Measurements from ENCODE around the gene HIBCH.
"Not testable (repeated sequence)": the region's sequence is repeated elsewhere in the genome, so short reads cannot be mapped to it uniquely, and the experiment has no call there.

The HIBCH gene

DNA sequence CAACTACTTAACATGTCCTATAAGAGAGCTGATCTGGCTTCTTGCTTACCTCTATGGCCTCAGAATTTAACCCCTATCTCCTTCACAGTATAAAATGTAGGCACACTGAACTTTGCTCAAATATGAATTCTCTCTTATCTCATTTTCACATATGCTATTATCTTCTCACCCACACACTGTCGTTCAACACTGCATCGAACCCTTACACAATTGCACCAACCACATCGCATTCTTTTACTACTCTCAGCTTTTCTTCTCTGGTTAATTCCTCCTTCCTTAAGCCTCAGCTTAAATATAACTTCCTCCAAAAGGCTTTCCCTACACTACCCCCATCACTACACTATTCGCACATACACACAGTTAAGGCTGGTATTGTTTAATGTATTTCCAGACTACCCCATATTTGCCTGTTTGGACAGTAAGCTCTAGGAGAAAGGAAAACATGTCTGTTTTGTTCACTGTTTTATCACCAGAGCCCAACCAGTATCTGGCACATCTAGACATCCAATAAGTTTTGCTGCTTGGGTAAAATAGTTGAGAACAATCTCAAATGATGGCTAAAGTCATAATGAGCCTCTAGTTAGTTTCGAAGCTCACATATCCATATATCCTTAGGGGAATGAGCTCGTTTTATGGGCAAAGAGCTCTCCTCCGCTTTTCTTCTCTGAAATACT lies 47.7 kb downstream of the HIBCH start:
- Histone ChIP-seq H2AFZ (ENCODE audit: low read length) (no peak overlapping the region), H3K9me3 (replicated peaks in 1 of 2; ENCODE audit: control insufficient read depth in 2 of 2, insufficient read depth in 1 of 2, low read depth in 1 of 2, low read length in 2 of 2) (no peaks in the 10 kb centered on the region), H2BK15ac (ENCODE audit: low read length) (no peak overlapping the region), H3K4me3 (ENCODE audit: low read length in 2 of 2) (no peak overlapping the region), H3K27me3 (ENCODE audit: control insufficient read depth in 3 of 3, insufficient read depth in 3 of 3, low read depth in 1 of 3, low read length in 3 of 3) (no peaks in the 10 kb centered on the region), H2AK5ac (ENCODE audit: low read depth, low read length) (no peak overlapping the region), H2BK12ac (ENCODE audit: low read length) (no peak overlapping the region), H3K14ac (ENCODE audit: low read length) (no peak overlapping the region), H4K8ac (ENCODE audit: low read depth, low read length) (no peak overlapping the region), H3K23ac (ENCODE audit: low read depth, low read length, poor library complexity) (no peak overlapping the region), H3K27ac (replicated peaks; ENCODE audit: low read length) (no peak overlapping the region), H3K4ac (ENCODE audit: low read length) (no peak overlapping the region), H2BK120ac (ENCODE audit: low read depth, low read length) (no peak overlapping the region), H4K91ac (ENCODE audit: low read depth, low read length, poor library complexity) (no peak overlapping the region), H3K9ac (ENCODE audit: low read depth, low read length, poor library complexity) (no peak overlapping the region), H3K36me3 (replicated peaks in 1 of 2; ENCODE audit: control insufficient read depth in 2 of 2, insufficient read depth in 2 of 2, low read length in 2 of 2) (peaks cover 0 to 10% of the 10 kb centered on the region in 2 donors), H3K79me1 (ENCODE audit: low read depth, low read length) (no peaks in the 10 kb centered on the region), H3K4me2 (ENCODE audit: insufficient read depth, low read length, poor library complexity, severe bottlenecking) (no peak overlapping the region), H2BK5ac (ENCODE audit: low read length) (no peak overlapping the region), H3K18ac (ENCODE audit: low read length) (no peak overlapping the region), H3K4me1 (ENCODE audit: control insufficient read depth in 2 of 2, insufficient read depth in 1 of 2, low read depth in 1 of 2, low read length in 2 of 2) (no peaks in the 10 kb centered on the region)
- WGBS, 2 donors (ENCODE audit: extremely low coverage in 2 of 2, insufficient read length in 2 of 2, insufficient replicate concordance in 1 of 2), result 100% methylated on average over 1 to 3 of the region's 7 CpGs
- no peak for DNase-seq (ENCODE audit: low spot score)

DNA sequence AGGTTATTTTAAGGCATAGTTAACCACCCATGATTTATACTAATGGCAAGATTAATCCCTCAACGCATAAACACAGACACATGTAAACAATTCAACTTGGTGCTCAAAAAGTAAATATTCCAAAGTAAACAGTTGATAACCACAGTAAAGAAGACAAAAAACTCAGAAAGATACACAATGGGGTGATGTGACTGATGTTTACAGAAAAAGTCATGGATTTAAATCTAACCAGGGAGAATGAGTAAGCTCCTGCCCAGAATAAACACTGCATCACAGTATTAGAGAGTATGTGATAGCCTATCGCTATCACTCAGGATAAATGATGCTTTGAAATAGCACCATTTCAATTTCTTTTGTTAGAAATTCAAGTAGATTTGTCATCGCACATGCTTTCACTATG lies 49.3 kb downstream of the HIBCH start:
- Histone ChIP-seq H3K9me3 (replicated peaks in 1 of 2; ENCODE audit: control insufficient read depth in 2 of 2, insufficient read depth in 1 of 2, low read depth in 1 of 2, low read length in 2 of 2) (peaks cover 0 to 2% of the 10 kb centered on the region in 2 donors), H3K4me3 (ENCODE audit: low read length in 2 of 2) (no peak overlapping the region), H3K79me1 (ENCODE audit: low read depth, low read length) (no peaks in the 10 kb centered on the region), H2AFZ (ENCODE audit: low read length) (no peak overlapping the region), H3K23ac (ENCODE audit: low read depth, low read length, poor library complexity) (no peak overlapping the region), H3K4ac (ENCODE audit: low read length) (no peak overlapping the region), H3K18ac (ENCODE audit: low read length) (no peak overlapping the region), H2BK15ac (ENCODE audit: low read length) (no peak overlapping the region), H3K9ac (ENCODE audit: low read depth, low read length, poor library complexity) (no peak overlapping the region), H3K4me1 (ENCODE audit: control insufficient read depth in 2 of 2, insufficient read depth in 1 of 2, low read depth in 1 of 2, low read length in 2 of 2) (no peaks in the 10 kb centered on the region), H2BK12ac (ENCODE audit: low read length) (no peak overlapping the region), H2BK5ac (ENCODE audit: low read length) (no peak overlapping the region), H4K8ac (ENCODE audit: low read depth, low read length) (no peak overlapping the region), H3K14ac (ENCODE audit: low read length) (no peak overlapping the region), H3K36me3 (replicated peaks in 1 of 2; ENCODE audit: control insufficient read depth in 2 of 2, insufficient read depth in 2 of 2, low read length in 2 of 2) (peaks cover 0 to 3% of the 10 kb centered on the region in 2 donors), H3K27me3 (ENCODE audit: control insufficient read depth in 3 of 3, insufficient read depth in 3 of 3, low read depth in 1 of 3, low read length in 3 of 3) (no peaks in the 10 kb centered on the region), H2AK5ac (ENCODE audit: low read depth, low read length) (no peak overlapping the region), H4K91ac (ENCODE audit: low read depth, low read length, poor library complexity) (no peak overlapping the region), H2BK120ac (ENCODE audit: low read depth, low read length) (no peak overlapping the region), H3K27ac (replicated peaks; ENCODE audit: low read length) (no peak overlapping the region), H3K4me2 (ENCODE audit: insufficient read depth, low read length, poor library complexity, severe bottlenecking) (no peak overlapping the region)
- WGBS, 2 donors (ENCODE audit: extremely low coverage in 2 of 2, insufficient read length in 2 of 2, insufficient replicate concordance in 1 of 2), result no CpG with 5 or more reads among the region's 3 CpGs
- no peak for DNase-seq (ENCODE audit: low spot score)

GRCh38 chr2:190269699-190270098 lies 49.9 kb downstream of the HIBCH start:
- H3K23ac ChIP-seq (ENCODE audit: low read depth, low read length, poor library complexity); H4K8ac ChIP-seq (ENCODE audit: low read depth, low read length); H3K4me1 ChIP-seq (ENCODE audit: control insufficient read depth in 2 of 2, insufficient read depth in 1 of 2, low read depth in 1 of 2, low read length in 2 of 2); H3K18ac ChIP-seq (ENCODE audit: low read length); H3K9ac ChIP-seq (ENCODE audit: low read depth, low read length, poor library complexity); H4K91ac ChIP-seq (ENCODE audit: low read depth, low read length, poor library complexity); H3K4me3 ChIP-seq (ENCODE audit: low read length in 2 of 2); H3K4ac ChIP-seq (ENCODE audit: low read length); H2AK5ac ChIP-seq (ENCODE audit: low read depth, low read length); H3K9me3 ChIP-seq (replicated peaks in 1 of 2; ENCODE audit: control insufficient read depth in 2 of 2, insufficient read depth in 1 of 2, low read depth in 1 of 2, low read length in 2 of 2); H3K4me2 ChIP-seq (ENCODE audit: insufficient read depth, low read length, poor library complexity, severe bottlenecking); H2BK12ac ChIP-seq (ENCODE audit: low read length); DNase-seq (ENCODE audit: low spot score); H2BK120ac ChIP-seq (ENCODE audit: low read depth, low read length); H2BK5ac ChIP-seq (ENCODE audit: low read length); H3K27me3 ChIP-seq (ENCODE audit: control insufficient read depth in 3 of 3, insufficient read depth in 3 of 3, low read depth in 1 of 3, low read length in 3 of 3); H2AFZ ChIP-seq (ENCODE audit: low read length); H3K14ac ChIP-seq (ENCODE audit: low read length); H2BK15ac ChIP-seq (ENCODE audit: low read length); H3K27ac ChIP-seq (replicated peaks; ENCODE audit: low read length); H3K79me1 ChIP-seq (ENCODE audit: low read depth, low read length); H3K36me3 ChIP-seq (replicated peaks in 1 of 2; ENCODE audit: control insufficient read depth in 2 of 2, insufficient read depth in 2 of 2, low read length in 2 of 2): not testable (repeated sequence)
- WGBS, 2 donors (ENCODE audit: extremely low coverage in 2 of 2, insufficient read length in 2 of 2, insufficient replicate concordance in 1 of 2), result no CpG with 5 or more reads among the region's 3 CpGs

- Histone ChIP-seq H3K18ac (ENCODE audit: low read length) (no peak overlapping the region), H4K91ac (ENCODE audit: low read depth, low read length, poor library complexity) (no peak overlapping the region), H3K36me3 (replicated peaks in 1 of 2; ENCODE audit: control insufficient read depth in 2 of 2, insufficient read depth in 2 of 2, low read length in 2 of 2) (peaks cover 0 to 3% of the 10 kb centered on the region in 2 donors), H3K27me3 (ENCODE audit: control insufficient read depth in 3 of 3, insufficient read depth in 3 of 3, low read depth in 1 of 3, low read length in 3 of 3) (no peaks in the 10 kb centered on the region), H3K4ac (ENCODE audit: low read length) (no peak overlapping the region), H2AK5ac (ENCODE audit: low read depth, low read length) (no peak overlapping the region), H2BK5ac (ENCODE audit: low read length) (no peak overlapping the region), H3K4me2 (ENCODE audit: insufficient read depth, low read length, poor library complexity, severe bottlenecking) (no peak overlapping the region), H3K4me1 (ENCODE audit: control insufficient read depth in 2 of 2, insufficient read depth in 1 of 2, low read depth in 1 of 2, low read length in 2 of 2) (no peaks in the 10 kb centered on the region), H2BK15ac (ENCODE audit: low read length) (no peak overlapping the region), H3K14ac (ENCODE audit: low read length) (no peak overlapping the region), H3K79me1 (ENCODE audit: low read depth, low read length) (no peaks in the 10 kb centered on the region), H3K4me3 (ENCODE audit: low read length in 2 of 2) (no peak overlapping the region), H3K27ac (replicated peaks; ENCODE audit: low read length) (no peak overlapping the region), H2BK120ac (ENCODE audit: low read depth, low read length) (no peak overlapping the region), H2BK12ac (ENCODE audit: low read length) (no peak overlapping the region), H3K9me3 (replicated peaks in 1 of 2; ENCODE audit: control insufficient read depth in 2 of 2, insufficient read depth in 1 of 2, low read depth in 1 of 2, low read length in 2 of 2) (peaks cover 0 to 5% of the 10 kb centered on the region in 2 donors), H3K9ac (ENCODE audit: low read depth, low read length, poor library complexity) (no peak overlapping the region), H4K8ac (ENCODE audit: low read depth, low read length) (no peak overlapping the region), H2AFZ (ENCODE audit: low read length) (no peak overlapping the region), H3K23ac (ENCODE audit: low read depth, low read length, poor library complexity) (no peak overlapping the region)
- DNase-seq (ENCODE audit: low spot score), result no peak
- WGBS, 2 donors (ENCODE audit: extremely low coverage in 2 of 2, insufficient read length in 2 of 2, insufficient replicate concordance in 1 of 2), result no CpG with 5 or more reads among the region's 4 CpGs
Observed at GRCh38 chr2:190267302-190267701, 52.3 kb downstream of the HIBCH start.

Measured in neuronal stem cell (in vitro differentiated cells).